Spleen (tissue), 7 donors: ENCODE data around the gene COL16A1.

Experiments used
- POLR2A ChIP-seq, 3 donors: fragments of 450-650 bp; IDR thresholded peaks; one replicate each; pipeline ENCODE4 v1.5.1; 2017; ENCODE audit warnings: antibody characterized with exemption in 3 of 3, mild to moderate bottlenecking in 1 of 3
- TF ChIP-seq, protein P1 (sequence below), 11 experiments: fragments of 200-600 bp in 7 of 11; fragments of 450-650 bp in 4 of 11; sonication (generic) in 4 of 11; IDR thresholded peaks in 8 of 11; conservative IDR thresholded peaks in 3 of 11; 1 replicate in 7 of 11; 2 replicates in 4 of 11; pipeline versions ENCODE4 v1.4.0 to v1.8.0; 2016 to 2021; ENCODE audit warnings: antibody characterized with exemption in 11 of 11, inconsistent platforms in 4 of 11, mild to moderate bottlenecking in 1 of 11
- donor health status: DM: no; HTN: no; CAD: no; lungs with moderate emphysema.
- donor health status: DM: no; HTN: no; CAD: no.
- donor health status: DM: no; HTN: no; CAD: no.

DNA sequence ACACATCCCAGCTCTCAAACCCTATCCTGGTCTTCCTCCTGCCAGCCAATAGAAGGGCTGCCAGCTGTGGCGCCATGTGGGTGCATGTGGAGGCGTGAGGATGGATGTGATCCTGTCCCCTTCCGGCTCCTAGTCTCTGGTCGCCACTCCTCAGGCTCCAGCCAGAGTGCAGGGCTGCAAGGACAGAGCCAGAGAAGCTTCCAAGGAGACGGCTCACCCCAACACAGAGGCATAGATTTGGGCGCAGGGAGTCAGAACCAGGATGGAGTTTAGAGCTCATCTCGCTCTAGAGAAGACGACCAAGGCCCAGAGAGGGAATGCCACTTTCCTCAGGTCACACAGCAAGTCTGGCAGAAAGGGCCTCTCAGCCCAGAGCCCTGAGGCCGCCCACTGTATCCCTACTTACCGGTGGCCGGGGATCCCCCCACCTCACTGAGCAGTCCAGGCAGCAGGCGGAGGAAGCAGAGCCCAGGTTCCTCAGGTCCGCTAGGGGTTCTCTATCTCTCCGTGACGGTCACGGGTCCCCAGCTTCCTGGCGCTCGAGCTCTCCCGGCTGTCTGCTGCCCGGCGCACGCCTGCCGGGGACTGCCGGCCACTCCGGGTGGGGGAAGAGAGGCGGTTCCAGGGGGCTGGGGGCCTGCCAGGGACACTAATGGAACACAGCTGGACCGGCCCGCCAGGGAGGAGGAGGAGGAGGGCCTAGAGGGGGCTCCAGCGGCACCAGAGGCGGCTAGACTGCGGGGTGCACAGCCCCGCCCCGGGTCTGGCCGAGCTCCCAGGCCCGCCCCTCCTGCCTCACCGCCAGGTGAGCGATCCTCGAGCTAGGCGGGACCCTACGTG, at the start of gene COL16A1:
- TF ChIP-seq, protein P1, sequence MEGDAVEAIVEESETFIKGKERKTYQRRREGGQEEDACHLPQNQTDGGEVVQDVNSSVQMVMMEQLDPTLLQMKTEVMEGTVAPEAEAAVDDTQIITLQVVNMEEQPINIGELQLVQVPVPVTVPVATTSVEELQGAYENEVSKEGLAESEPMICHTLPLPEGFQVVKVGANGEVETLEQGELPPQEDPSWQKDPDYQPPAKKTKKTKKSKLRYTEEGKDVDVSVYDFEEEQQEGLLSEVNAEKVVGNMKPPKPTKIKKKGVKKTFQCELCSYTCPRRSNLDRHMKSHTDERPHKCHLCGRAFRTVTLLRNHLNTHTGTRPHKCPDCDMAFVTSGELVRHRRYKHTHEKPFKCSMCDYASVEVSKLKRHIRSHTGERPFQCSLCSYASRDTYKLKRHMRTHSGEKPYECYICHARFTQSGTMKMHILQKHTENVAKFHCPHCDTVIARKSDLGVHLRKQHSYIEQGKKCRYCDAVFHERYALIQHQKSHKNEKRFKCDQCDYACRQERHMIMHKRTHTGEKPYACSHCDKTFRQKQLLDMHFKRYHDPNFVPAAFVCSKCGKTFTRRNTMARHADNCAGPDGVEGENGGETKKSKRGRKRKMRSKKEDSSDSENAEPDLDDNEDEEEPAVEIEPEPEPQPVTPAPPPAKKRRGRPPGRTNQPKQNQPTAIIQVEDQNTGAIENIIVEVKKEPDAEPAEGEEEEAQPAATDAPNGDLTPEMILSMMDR (IDR thresholded peaks at IDR 0.05 in 8 of 11, conservative IDR thresholded peaks at IDR 0.05 in 3 of 11), result peak in 1 of 11 experiments; percentile 12
- no peak for TF ChIP-seq POLR2A (IDR thresholded peaks at IDR 0.05)
